ENCODE measurements around the gene MRPL37. TPM values are rescaled to one million over a fixed set of nuclear protein-coding genes. Genes with fewer than 3 reads are reported as not detected.

The MRPL37 gene
- total and polyA plus RNA-seq, 12 donors: 24.9 to 174 (median 107) TPM

- intact Hi-C loops (cut with DNase I): no loop called here
- Histone ChIP-seq H3K4me3 (no peak overlapping the region), H3K4me1 (replicated peaks in 1 of 2) (peaks cover 0 to 15% of the 10 kb centered on the region in 2 donors), H3K27me3 (no peaks in the 10 kb centered on the region), H3K9me3 (replicated peaks in 1 of 3) (no peaks in the 10 kb centered on the region), H3K36me3 (replicated peaks in 1 of 2) (no peaks in the 10 kb centered on the region), H3K27ac (peak overlapping the region in 1 of 5 donors; percentile 52)
- TF ChIP-seq POLR2A (IDR thresholded peaks at IDR 0.05) (no peak), CTCF (IDR thresholded peaks at IDR 0.05) (no peak)
- no peak for DNase-seq
- WGBS, 4 donors: 88 to 97% (median 91%) methylated on average over 16 of the region's 16 CpGs
Measured at GRCh38 chr1:54259546-54260140, 59.7 kb downstream of the MRPL37 start.

GRCh38 chr1:54260810-54261209, 60.8 kb downstream of the MRPL37 start:
- intact Hi-C loops (cut with DNase I): no loop called here
- WGBS, 4 donors: 89 to 98% (median 91%) methylated on average over 10 of the region's 10 CpGs
- no peaks in the 10 kb centered on the region for H3K36me3 ChIP-seq (replicated peaks in 1 of 2)
- peaks cover 0 to 15% of the 10 kb centered on the region in 2 donors for H3K4me1 ChIP-seq (replicated peaks in 1 of 2)
- H3K27ac ChIP-seq: peak overlapping the region in 1 of 5 donors; percentile 54
- H3K27me3 ChIP-seq: no peaks in the 10 kb centered on the region
- DNase-seq: no peak
- TF ChIP-seq CTCF (IDR thresholded peaks at IDR 0.05): no peak
- no peak for TF ChIP-seq POLR2A (IDR thresholded peaks at IDR 0.05)
- no peak overlapping the region for H3K4me3 ChIP-seq
- H3K9me3 ChIP-seq (replicated peaks in 1 of 3): no peaks in the 10 kb centered on the region

GRCh38 chr1:54262244-54262643, 62.3 kb downstream of the MRPL37 start:
- H3K4me3 ChIP-seq: no peak overlapping the region
- TF ChIP-seq POLR2A (IDR thresholded peaks at IDR 0.05) (no peak), CTCF (IDR thresholded peaks at IDR 0.05) (no peak)
- 73 to 87% (median 78%) methylated on average over 6 to 7 of the region's 7 CpGs for WGBS, 4 donors
- H3K36me3 ChIP-seq (replicated peaks in 1 of 2): no peaks in the 10 kb centered on the region
- H3K4me1 ChIP-seq (replicated peaks in 1 of 2): peaks cover 0 to 15% of the 10 kb centered on the region in 2 donors
- intact Hi-C loops (cut with DNase I): no loop called here
- no peaks in the 10 kb centered on the region for H3K27me3 ChIP-seq
- H3K9me3 ChIP-seq (replicated peaks in 1 of 3): no peaks in the 10 kb centered on the region
- peak overlapping the region in 2 of 5 donors; percentile 58 to 68 for H3K27ac ChIP-seq
- DNase-seq: no peak

- Histone ChIP-seq H3K4me3 (no peak overlapping the region), H3K4me1 (replicated peaks in 1 of 2) (peaks cover 0 to 15% of the 10 kb centered on the region in 2 donors), H3K27ac (peak overlapping the region in 2 of 5 donors; percentile 58 to 68), H3K27me3 (no peaks in the 10 kb centered on the region), H3K36me3 (replicated peaks in 1 of 2) (no peaks in the 10 kb centered on the region), H3K9me3 (replicated peaks in 1 of 3) (no peaks in the 10 kb centered on the region)
- TF ChIP-seq CTCF (IDR thresholded peaks at IDR 0.05): no peak
- TF ChIP-seq POLR2A (IDR thresholded peaks at IDR 0.05): no peak
- WGBS, 4 donors: 76 to 83% (median 80%) methylated on average over 5 to 6 of the region's 6 CpGs
- DNase-seq: no peak
- intact Hi-C loops (cut with DNase I): no loop called here
Measured at GRCh38 chr1:54263601-54264226, 63.7 kb downstream of the MRPL37 start.

All from adrenal gland (tissue), 12 donors.